ENCODE measurements around the gene GXYLT2.

The GXYLT2 gene

DNA sequence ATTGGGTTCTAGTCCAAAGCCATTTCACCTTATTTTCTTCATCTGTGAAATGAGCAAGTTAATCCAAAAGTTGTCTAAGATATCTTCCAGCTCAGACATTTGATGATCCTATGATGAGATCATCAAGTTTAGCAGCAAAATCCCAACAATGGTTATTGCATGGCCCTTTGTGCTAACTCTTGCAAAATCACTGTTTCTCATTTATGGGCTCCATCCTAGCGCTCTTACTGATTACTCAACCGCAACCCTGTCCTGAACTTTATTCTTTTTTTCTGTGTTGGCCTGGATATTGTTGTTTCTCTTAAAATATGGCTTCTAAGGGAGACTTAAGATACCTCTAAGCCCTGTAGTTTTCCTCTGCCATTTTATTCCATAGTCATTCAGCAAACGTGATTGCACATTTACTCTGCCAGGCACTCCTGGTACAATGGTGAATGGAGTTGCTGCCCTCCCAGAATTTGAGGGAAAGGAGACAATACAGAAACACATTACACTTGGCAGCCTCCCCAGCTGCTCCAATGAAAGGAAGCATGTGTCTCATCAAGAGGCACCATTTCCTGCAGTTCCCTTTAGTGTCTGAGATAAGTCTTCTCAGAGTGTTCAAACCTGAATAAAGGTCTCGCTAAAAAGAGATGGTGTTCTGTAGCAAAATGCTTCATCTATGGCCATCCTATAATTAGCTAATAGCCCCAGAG lies 4.4 kb downstream of the GXYLT2 start:
- Histone ChIP-seq H3K4me1 (ENCODE audit: control insufficient read depth, insufficient read depth, low read length, poor library complexity, severe bottlenecking) (no peaks in the 10 kb centered on the region), H3K27me3 (replicated peaks; ENCODE audit: control insufficient read depth, insufficient read depth, low read length, poor library complexity, severe bottlenecking) (peaks cover 14% of the 10 kb centered on the region), H3K4me3 (ENCODE audit: insufficient read depth, low read depth, low read length, poor library complexity, severe bottlenecking) (no peak overlapping the region)

DNA sequence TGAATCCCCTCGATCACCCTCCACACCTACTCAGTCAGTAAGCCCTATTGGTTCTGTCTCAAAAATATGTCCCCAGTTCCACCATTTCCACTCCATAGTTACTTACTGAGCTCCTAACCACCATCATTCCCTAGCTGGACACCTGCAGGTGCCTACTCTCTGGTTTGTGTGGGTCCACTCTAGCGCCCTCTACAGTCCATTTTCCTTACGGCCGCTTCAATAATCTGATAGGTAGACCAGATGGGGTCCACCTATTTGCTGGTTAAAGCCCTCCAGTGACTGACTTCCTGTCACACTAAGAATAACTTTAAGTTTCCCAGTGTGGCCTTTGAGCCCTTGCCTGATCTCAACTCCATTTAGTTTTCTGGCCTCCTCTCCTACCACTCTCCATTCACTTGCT lies 5.0 kb downstream of the GXYLT2 start:
- Histone ChIP-seq H3K9me3 (ENCODE audit: control insufficient read depth, low read length) (no peaks in the 10 kb centered on the region), H3K36me3 (ENCODE audit: control insufficient read depth, insufficient read depth, low read length) (no peaks in the 10 kb centered on the region), H3K4me3 (ENCODE audit: insufficient read depth, low read depth, low read length, poor library complexity, severe bottlenecking) (no peak overlapping the region), H3K27ac (ENCODE audit: insufficient read depth, low read length, poor library complexity, severe bottlenecking) (no peak overlapping the region), H3K27me3 (replicated peaks; ENCODE audit: control insufficient read depth, insufficient read depth, low read length, poor library complexity, severe bottlenecking) (peaks cover 14% of the 10 kb centered on the region), H3K4me1 (ENCODE audit: control insufficient read depth, insufficient read depth, low read length, poor library complexity, severe bottlenecking) (no peaks in the 10 kb centered on the region)
- DNase-seq: no peak

More for the DNA sequence above, 4.4 kb downstream of the GXYLT2 start:
- Histone ChIP-seq H3K9me3 (ENCODE audit: control insufficient read depth, low read length) (no peaks in the 10 kb centered on the region), H3K27ac (ENCODE audit: insufficient read depth, low read length, poor library complexity, severe bottlenecking) (no peak overlapping the region), H3K36me3 (ENCODE audit: control insufficient read depth, insufficient read depth, low read length) (no peaks in the 10 kb centered on the region)
- DNase-seq: no peak

DNA sequence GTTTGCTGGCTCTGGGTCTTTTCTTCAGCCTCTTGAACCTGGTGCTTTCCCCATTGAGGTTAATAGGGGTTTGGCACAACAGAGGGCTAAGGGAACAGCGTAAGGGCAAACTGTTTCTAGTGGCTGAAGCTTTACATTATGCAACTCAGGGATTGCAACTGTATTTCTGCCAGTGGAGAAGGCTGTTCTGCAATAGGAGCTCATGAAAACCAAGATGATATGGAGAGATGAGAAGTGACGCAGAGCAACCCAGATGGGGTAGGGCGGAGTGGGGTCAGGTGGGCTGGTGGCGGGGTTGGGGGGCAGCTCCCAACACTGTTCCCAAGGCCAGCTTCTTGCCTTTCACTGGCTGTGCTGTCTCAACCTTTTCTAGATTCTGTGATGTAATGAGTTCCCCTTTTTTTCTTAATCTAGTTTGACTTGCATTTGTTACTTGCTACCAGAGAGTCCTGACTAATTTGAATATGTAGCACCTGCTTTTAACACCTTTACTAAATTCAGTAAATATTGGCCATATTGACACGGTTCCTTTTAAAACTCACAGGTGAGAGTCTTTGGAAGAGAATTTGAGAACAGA lies 7.2 kb downstream of the GXYLT2 start:
- no peaks in the 10 kb centered on the region for H3K9me3 ChIP-seq (ENCODE audit: control insufficient read depth, low read length)
- no peak for DNase-seq

DNA sequence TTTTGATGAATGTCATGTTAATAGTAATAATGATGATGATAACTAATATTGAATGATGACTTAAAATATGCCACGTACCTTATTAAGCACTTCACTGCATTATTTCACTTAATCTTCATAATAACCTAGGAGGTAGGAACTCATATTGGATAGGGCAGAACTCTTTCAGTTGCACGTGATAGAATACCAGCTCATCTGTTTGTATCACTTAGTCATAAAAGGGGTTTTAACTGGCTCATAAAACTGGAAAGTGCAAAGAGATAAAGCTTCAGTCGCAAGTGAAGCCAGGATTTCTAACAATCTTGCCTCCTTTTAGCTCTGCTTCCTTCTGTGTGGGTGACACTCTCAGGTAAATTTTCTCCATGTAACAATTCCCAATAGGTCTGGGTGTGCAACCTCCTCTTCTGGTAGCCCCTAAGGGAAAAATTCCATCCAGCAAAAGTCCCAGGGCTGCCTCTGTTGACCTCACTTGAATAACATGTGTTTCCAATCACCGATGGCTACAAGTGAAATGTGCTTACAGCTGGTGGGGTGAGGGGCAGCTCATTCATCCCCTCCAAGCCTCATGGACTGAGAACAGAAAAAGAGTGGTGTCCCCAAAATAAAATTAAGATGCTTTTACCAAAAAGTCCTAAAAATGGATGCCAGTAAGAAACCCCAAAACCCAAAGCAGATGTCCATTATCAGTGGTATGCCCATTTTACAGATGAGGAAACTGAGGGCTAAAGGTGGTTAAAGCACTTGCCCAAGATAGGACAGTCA lies 9.3 kb downstream of the GXYLT2 start:
- peaks cover 5% of the 10 kb centered on the region for H3K27me3 ChIP-seq (replicated peaks; ENCODE audit: control insufficient read depth, insufficient read depth, low read length, poor library complexity, severe bottlenecking)
- H3K4me3 ChIP-seq (ENCODE audit: insufficient read depth, low read depth, low read length, poor library complexity, severe bottlenecking): no peak overlapping the region
- no peaks in the 10 kb centered on the region for H3K9me3 ChIP-seq (ENCODE audit: control insufficient read depth, low read length)
- no peaks in the 10 kb centered on the region for H3K4me1 ChIP-seq (ENCODE audit: control insufficient read depth, insufficient read depth, low read length, poor library complexity, severe bottlenecking)
- no peaks in the 10 kb centered on the region for H3K36me3 ChIP-seq (ENCODE audit: control insufficient read depth, insufficient read depth, low read length)
- no peak overlapping the region for H3K27ac ChIP-seq (ENCODE audit: insufficient read depth, low read length, poor library complexity, severe bottlenecking)
- no peak for DNase-seq

More for the DNA sequence above, 7.2 kb downstream of the GXYLT2 start:
- Histone ChIP-seq H3K4me1 (ENCODE audit: control insufficient read depth, insufficient read depth, low read length, poor library complexity, severe bottlenecking) (no peaks in the 10 kb centered on the region), H3K27me3 (replicated peaks; ENCODE audit: control insufficient read depth, insufficient read depth, low read length, poor library complexity, severe bottlenecking) (peaks cover 5% of the 10 kb centered on the region), H3K4me3 (ENCODE audit: insufficient read depth, low read depth, low read length, poor library complexity, severe bottlenecking) (no peak overlapping the region), H3K27ac (ENCODE audit: insufficient read depth, low read length, poor library complexity, severe bottlenecking) (no peak overlapping the region), H3K36me3 (ENCODE audit: control insufficient read depth, insufficient read depth, low read length) (no peaks in the 10 kb centered on the region)

DNA sequence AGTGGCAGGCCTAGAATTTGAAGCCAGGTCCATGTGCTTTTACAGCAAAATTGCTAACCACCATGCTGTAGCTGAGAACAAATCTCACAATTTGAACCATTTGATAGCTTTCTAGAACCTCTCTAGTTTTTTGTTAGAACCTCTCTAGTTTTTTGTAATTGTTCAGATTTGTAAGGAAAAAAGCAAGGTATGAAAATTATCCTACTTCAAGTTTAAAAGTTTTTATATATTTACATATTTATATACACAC lies 9.8 kb downstream of the GXYLT2 start:
- Histone ChIP-seq H3K27ac (ENCODE audit: insufficient read depth, low read length, poor library complexity, severe bottlenecking) (no peak overlapping the region), H3K4me1 (ENCODE audit: control insufficient read depth, insufficient read depth, low read length, poor library complexity, severe bottlenecking) (no peaks in the 10 kb centered on the region), H3K36me3 (ENCODE audit: control insufficient read depth, insufficient read depth, low read length) (no peaks in the 10 kb centered on the region), H3K9me3 (ENCODE audit: control insufficient read depth, low read length) (no peaks in the 10 kb centered on the region), H3K27me3 (replicated peaks; ENCODE audit: control insufficient read depth, insufficient read depth, low read length, poor library complexity, severe bottlenecking) (no peaks in the 10 kb centered on the region), H3K4me3 (ENCODE audit: insufficient read depth, low read depth, low read length, poor library complexity, severe bottlenecking) (no peak overlapping the region)
- no peak for DNase-seq

DNA sequence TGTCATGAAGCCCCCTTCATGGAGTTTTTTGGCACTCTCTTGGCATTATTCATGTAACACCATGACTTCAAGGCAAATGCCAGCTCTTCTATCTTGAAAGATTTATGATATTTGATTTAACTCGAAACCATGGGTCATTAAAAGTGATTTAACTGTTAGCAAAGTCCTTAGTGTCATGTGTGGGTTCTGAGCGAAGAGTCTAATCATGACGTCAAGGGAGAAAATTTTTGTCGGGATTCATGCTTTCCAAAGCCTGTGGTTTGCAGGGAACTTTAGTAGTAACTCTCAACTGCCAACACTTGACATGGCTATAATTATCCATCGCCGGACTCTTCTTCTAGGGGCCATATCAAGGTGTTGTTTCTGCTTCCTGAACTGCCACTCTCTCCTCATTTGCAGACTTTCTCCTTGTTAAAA lies 11.5 kb downstream of the GXYLT2 start:
- DNase-seq: no peak
- Histone ChIP-seq H3K4me3 (ENCODE audit: insufficient read depth, low read depth, low read length, poor library complexity, severe bottlenecking) (no peak overlapping the region), H3K36me3 (ENCODE audit: control insufficient read depth, insufficient read depth, low read length) (no peaks in the 10 kb centered on the region), H3K9me3 (ENCODE audit: control insufficient read depth, low read length) (no peaks in the 10 kb centered on the region), H3K27me3 (replicated peaks; ENCODE audit: control insufficient read depth, insufficient read depth, low read length, poor library complexity, severe bottlenecking) (no peaks in the 10 kb centered on the region), H3K4me1 (ENCODE audit: control insufficient read depth, insufficient read depth, low read length, poor library complexity, severe bottlenecking) (no peaks in the 10 kb centered on the region), H3K27ac (ENCODE audit: insufficient read depth, low read length, poor library complexity, severe bottlenecking) (no peak overlapping the region)

DNA sequence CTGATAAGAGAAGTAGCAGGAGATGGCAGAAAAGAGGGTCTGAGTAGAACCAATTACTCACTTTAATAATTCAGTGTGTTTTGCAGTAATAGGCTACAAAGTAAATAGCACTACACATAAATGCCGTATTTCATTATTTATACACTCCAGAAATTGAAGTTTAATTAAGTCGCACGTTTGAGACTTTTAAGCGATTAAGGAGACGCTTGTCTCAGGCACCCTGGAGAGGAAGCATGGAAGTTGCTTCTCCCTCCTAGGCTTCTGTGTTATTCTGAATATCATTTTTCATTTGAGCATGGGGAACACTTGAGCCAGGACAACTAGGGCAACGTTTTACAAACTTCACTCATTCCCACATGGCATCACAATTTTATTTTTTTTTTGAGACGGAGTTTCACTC lies 12.2 kb downstream of the GXYLT2 start:
- DNase-seq: no peak
- Histone ChIP-seq H3K27ac (ENCODE audit: insufficient read depth, low read length, poor library complexity, severe bottlenecking) (no peak overlapping the region), H3K4me3 (ENCODE audit: insufficient read depth, low read depth, low read length, poor library complexity, severe bottlenecking) (no peak overlapping the region), H3K9me3 (ENCODE audit: control insufficient read depth, low read length) (no peaks in the 10 kb centered on the region), H3K4me1 (ENCODE audit: control insufficient read depth, insufficient read depth, low read length, poor library complexity, severe bottlenecking) (no peaks in the 10 kb centered on the region), H3K36me3 (ENCODE audit: control insufficient read depth, insufficient read depth, low read length) (no peaks in the 10 kb centered on the region), H3K27me3 (replicated peaks; ENCODE audit: control insufficient read depth, insufficient read depth, low read length, poor library complexity, severe bottlenecking) (no peaks in the 10 kb centered on the region)

DNA sequence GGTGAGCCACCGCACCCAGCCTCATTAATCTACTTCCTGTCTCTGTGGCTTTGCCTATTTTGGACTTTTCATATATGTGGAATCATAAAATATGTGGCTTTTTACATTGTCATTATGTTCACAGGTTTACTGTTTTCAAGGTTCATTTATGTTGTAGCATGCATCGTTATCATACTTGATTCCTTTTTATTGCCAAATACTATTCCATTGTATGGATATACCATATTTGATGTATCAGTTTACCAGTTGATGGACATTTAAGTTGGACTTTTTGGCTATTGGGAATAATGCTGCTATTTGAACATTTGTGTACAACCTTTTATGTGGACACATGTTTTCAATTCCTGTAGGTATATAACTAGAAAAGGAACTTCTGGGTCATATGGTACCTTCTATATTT lies 14.0 kb downstream of the GXYLT2 start:
- Histone ChIP-seq H3K4me3 (ENCODE audit: insufficient read depth, low read depth, low read length, poor library complexity, severe bottlenecking) (no peak overlapping the region), H3K4me1 (ENCODE audit: control insufficient read depth, insufficient read depth, low read length, poor library complexity, severe bottlenecking) (no peaks in the 10 kb centered on the region), H3K27me3 (replicated peaks; ENCODE audit: control insufficient read depth, insufficient read depth, low read length, poor library complexity, severe bottlenecking) (no peaks in the 10 kb centered on the region), H3K27ac (ENCODE audit: insufficient read depth, low read length, poor library complexity, severe bottlenecking) (no peak overlapping the region), H3K36me3 (ENCODE audit: control insufficient read depth, insufficient read depth, low read length) (no peaks in the 10 kb centered on the region), H3K9me3 (ENCODE audit: control insufficient read depth, low read length) (no peaks in the 10 kb centered on the region)
- DNase-seq: no peak

DNA sequence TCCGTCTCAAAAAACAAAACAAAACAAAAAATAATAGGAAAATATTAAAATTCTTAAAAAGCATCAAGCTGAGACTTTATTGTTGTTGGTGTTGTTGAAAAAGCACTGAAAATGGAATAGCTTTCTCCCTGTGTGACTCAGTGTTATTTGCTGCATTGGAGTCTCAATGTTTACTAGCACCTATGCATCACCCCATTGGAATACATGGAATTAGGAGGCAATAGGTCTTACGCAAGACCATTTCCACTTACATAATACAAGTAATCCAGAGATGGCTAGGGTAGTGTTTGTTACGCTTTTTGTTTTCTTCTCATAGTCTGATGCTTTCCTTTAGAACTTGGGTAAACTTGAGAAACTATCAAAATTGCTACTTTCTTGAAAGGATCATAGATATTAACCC lies 15.2 kb downstream of the GXYLT2 start:
- no peak overlapping the region for H3K27ac ChIP-seq (ENCODE audit: insufficient read depth, low read length, poor library complexity, severe bottlenecking)
- DNase-seq: no peak
- no peaks in the 10 kb centered on the region for H3K27me3 ChIP-seq (replicated peaks; ENCODE audit: control insufficient read depth, insufficient read depth, low read length, poor library complexity, severe bottlenecking)
- H3K9me3 ChIP-seq (ENCODE audit: control insufficient read depth, low read length): no peaks in the 10 kb centered on the region
- H3K4me1 ChIP-seq (ENCODE audit: control insufficient read depth, insufficient read depth, low read length, poor library complexity, severe bottlenecking): no peaks in the 10 kb centered on the region
- H3K4me3 ChIP-seq (ENCODE audit: insufficient read depth, low read depth, low read length, poor library complexity, severe bottlenecking): no peak overlapping the region
- H3K36me3 ChIP-seq (ENCODE audit: control insufficient read depth, insufficient read depth, low read length): no peaks in the 10 kb centered on the region

DNA sequence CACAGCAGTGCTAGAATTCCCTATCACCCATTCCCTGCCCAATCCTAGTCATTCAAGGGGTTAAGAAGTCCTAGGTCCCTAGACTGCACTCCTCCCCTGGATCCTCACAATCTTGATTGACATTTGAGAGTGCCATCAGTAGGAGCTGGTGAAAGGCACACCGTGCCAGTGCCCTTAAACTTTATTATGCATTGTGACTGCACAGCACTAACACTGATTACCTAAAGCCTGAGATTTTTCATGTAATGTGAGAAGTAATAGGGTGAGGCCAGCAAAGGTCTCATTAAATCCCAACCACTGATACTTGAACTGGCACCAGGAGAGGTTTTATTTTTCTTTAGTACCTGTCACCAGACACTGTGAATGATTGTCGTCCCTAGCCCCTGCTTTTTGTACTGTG lies 16.3 kb downstream of the GXYLT2 start:
- H3K9me3 ChIP-seq (ENCODE audit: control insufficient read depth, low read length): no peaks in the 10 kb centered on the region
- no peaks in the 10 kb centered on the region for H3K36me3 ChIP-seq (ENCODE audit: control insufficient read depth, insufficient read depth, low read length)
- no peak overlapping the region for H3K4me3 ChIP-seq (ENCODE audit: insufficient read depth, low read depth, low read length, poor library complexity, severe bottlenecking)
- H3K4me1 ChIP-seq (ENCODE audit: control insufficient read depth, insufficient read depth, low read length, poor library complexity, severe bottlenecking): no peaks in the 10 kb centered on the region
- H3K27me3 ChIP-seq (replicated peaks; ENCODE audit: control insufficient read depth, insufficient read depth, low read length, poor library complexity, severe bottlenecking): no peaks in the 10 kb centered on the region
- DNase-seq: no peak
- H3K27ac ChIP-seq (ENCODE audit: insufficient read depth, low read length, poor library complexity, severe bottlenecking): no peak overlapping the region
